GM23338 (cell line): Measurements from ENCODE around the gene PRMT3. TPM values are rescaled to one million over a fixed set of nuclear protein-coding genes. Genes with fewer than 3 reads are reported as not detected.

ENCODE experiments used
- ATAC-seq: fragments of 200-7000 bp; cut with Tn5 transposase; 3 replicates; pipeline ENCODE4 v1.9.1; 2020
- DNase-seq: peaks from one replicate; pipeline ENCODE4 v3.0.0-alpha.2; 2015; ENCODE audit warnings: low spot score
- H2AFZ ChIP-seq: fragments of 200-600 bp; sonication (generic); 2 replicates; pipeline ENCODE4 v1.8.0; 2016; ENCODE audit warnings: antibody characterized with exemption, mild to moderate bottlenecking, moderate library complexity
- H3F3A ChIP-seq: fragments of 200-600 bp; sonication (generic); replicated peaks from 2 replicates; pipeline ENCODE4 v1.8.0; 2017; ENCODE audit warnings: antibody characterized with exemption, mixed run types, low read depth
- H3K27ac ChIP-seq: fragments of 200-600 bp; sonication (generic); 2 replicates; pipeline ENCODE4 v1.6.1; 2016; ENCODE audit warnings: low read depth
- H3K27me3 ChIP-seq: fragments of 200-600 bp; sonication (generic); 2 replicates; pipeline ENCODE4 v1.8.0; 2016; ENCODE audit warnings: mild to moderate bottlenecking, mixed run types, moderate library complexity; ENCODE audit not compliant: insufficient read depth
- H3K36me3 ChIP-seq: fragments of 200-600 bp; sonication (generic); 2 replicates; pipeline ENCODE4 v1.8.0; 2016; ENCODE audit warnings: mild to moderate bottlenecking; ENCODE audit not compliant: insufficient read depth
- H3K4me1 ChIP-seq: fragments of 200-600 bp; sonication (generic); 2 replicates; pipeline ENCODE4 v1.8.0; 2016; ENCODE audit warnings: mild to moderate bottlenecking, moderate library complexity; ENCODE audit not compliant: insufficient read depth
- H3K4me2 ChIP-seq: fragments of 200-600 bp; sonication (generic); 2 replicates; pipeline ENCODE4 v1.7.1; 2017; ENCODE audit warnings: mixed run types
- H3K4me3 ChIP-seq: fragments of 200-600 bp; sonication (generic); 2 replicates; pipeline ENCODE4 v1.6.1; 2016; ENCODE audit warnings: mixed run types
- H3K79me2 ChIP-seq: fragments of 200-600 bp; sonication (generic); replicated peaks from 2 replicates; pipeline ENCODE4 v1.8.0; 2017; ENCODE audit warnings: mild to moderate bottlenecking; ENCODE audit not compliant: insufficient read depth
- H3K9me2 ChIP-seq: fragments of 200-600 bp; sonication (generic); 2 replicates; pipeline ENCODE4 v1.8.0; 2017; ENCODE audit not compliant: insufficient read depth
- H4K20me1 ChIP-seq: fragments of 200-600 bp; sonication (generic); replicated peaks from 2 replicates; pipeline ENCODE4 v1.8.0; 2017; ENCODE audit warnings: mild to moderate bottlenecking; ENCODE audit not compliant: insufficient read depth
- H3K27ac Mint-ChIP-seq: 2 replicates; pipeline ENCODE4 v1.8.0; 2020; ENCODE audit warnings: inconsistent platforms, mild to moderate bottlenecking, moderate library complexity, mixed read lengths
- H3K27me3 Mint-ChIP-seq: 3 replicates; pipeline ENCODE4 v1.8.0; 2022; ENCODE audit warnings: low read depth, mild to moderate bottlenecking, moderate library complexity, mixed read lengths, inconsistent platforms; ENCODE audit not compliant: insufficient read depth, poor library complexity
- H3K36me3 Mint-ChIP-seq: 3 replicates; pipeline ENCODE4 v1.8.0; 2021; ENCODE audit warnings: low read depth, mild to moderate bottlenecking, inconsistent platforms, moderate library complexity, mixed read lengths
- H3K4me1 Mint-ChIP-seq: 3 replicates; pipeline ENCODE4 v1.8.0; 2020; ENCODE audit warnings: mild to moderate bottlenecking, inconsistent platforms, mixed read lengths
- H3K4me3 Mint-ChIP-seq: 3 replicates; pipeline ENCODE4 v1.8.0; 2021; ENCODE audit warnings: moderate library complexity, mild to moderate bottlenecking, inconsistent platforms, mixed read lengths
- H3K9me3 Mint-ChIP-seq: 3 replicates; pipeline ENCODE4 v1.8.0; 2020; ENCODE audit warnings: moderate library complexity, mild to moderate bottlenecking, inconsistent platforms, mixed read lengths
- CREB1 ChIP-seq: fragments of 250-450 bp; sonication (Bioruptor Pico); IDR thresholded peaks from 2 replicates; pipeline ENCODE4 v1.5.0; 2020; ENCODE audit warnings: low read depth, mild to moderate bottlenecking, moderate library complexity
- EZH2phosphoT487 ChIP-seq: fragments of 200-600 bp; sonication (generic); IDR thresholded peaks from one replicate; pipeline ENCODE4 v1.8.1; 2018; ENCODE audit warnings: antibody characterized with exemption; ENCODE audit not compliant: unreplicated experiment
- JUNB ChIP-seq: IDR thresholded peaks from one replicate; pipeline ENCODE4 v1.6.1; 2016; ENCODE audit warnings: antibody characterized with exemption; ENCODE audit not compliant: unreplicated experiment
- NANOG ChIP-seq: IDR thresholded peaks from 2 replicates; pipeline ENCODE4 v1.6.1; 2016; ENCODE audit warnings: antibody characterized with exemption, borderline replicate concordance
- POLR2AphosphoS5 ChIP-seq: IDR thresholded peaks from 2 replicates; pipeline ENCODE4 v1.6.1; 2016; ENCODE audit warnings: antibody characterized with exemption, low read depth
- STAT1 ChIP-seq: IDR thresholded peaks from one replicate; pipeline ENCODE4 v1.6.1; 2016; ENCODE audit warnings: antibody characterized with exemption; ENCODE audit not compliant: unreplicated experiment
- ZNF114 ChIP-seq: fragments of 250-450 bp; sonication (Bioruptor Pico); IDR thresholded peaks from 2 replicates; pipeline ENCODE4 v1.5.0; 2020; ENCODE audit warnings: mild to moderate bottlenecking, moderate library complexity
- ZNF331 ChIP-seq: fragments of 250-450 bp; sonication (Bioruptor Pico); IDR thresholded peaks from 2 replicates; pipeline ENCODE4 v1.5.0; 2020; ENCODE audit warnings: low read depth, mild to moderate bottlenecking, moderate library complexity
- polyA plus RNA-seq: library from polyadenylated mRNA; unstranded; fragments of >200 nt; fragmentation: Nextera tagmentation; extraction: Ambion mirVana; gene quantifications from 2 replicates; pipeline ENCODE4 v1.2.1, GENCODE V29; 2016
- total RNA-seq: library from RNA; depleted of rRNA; stranded (reverse); fragments of >200 nt; shearing (Covaris generic); gene quantifications from 2 replicates; pipeline ENCODE4 v1.2.3, GENCODE V29; 2014
- TF ChIP-seq, protein P1 (sequence below): fragments of 250-450 bp; sonication (Bioruptor Pico); IDR thresholded peaks from 2 replicates; pipeline ENCODE4 v1.5.0; 2020; ENCODE audit warnings: mild to moderate bottlenecking, moderate library complexity
- TF ChIP-seq, protein P2 (sequence below): IDR thresholded peaks from 2 replicates; pipeline ENCODE4 v1.6.1; 2016; ENCODE audit warnings: antibody characterized with exemption
- TF ChIP-seq, protein P3 (sequence below), 2 experiments: fragments of 200-600 bp in 1 of 2; sonication (generic) in 1 of 2; conservative IDR thresholded peaks; 2 replicates each; pipeline versions ENCODE4 v1.5.1 to v1.6.1; 2016 to 2017; ENCODE audit warnings: antibody characterized with exemption in 2 of 2, low read depth in 2 of 2, mild to moderate bottlenecking in 2 of 2, moderate library complexity in 1 of 2
- TF ChIP-seq, protein P4 (sequence below): IDR thresholded peaks from one replicate; pipeline ENCODE4 v1.6.1; 2018; ENCODE audit warnings: antibody characterized with exemption; ENCODE audit not compliant: unreplicated experiment

Gene PRMT3
- total and polyA plus RNA-seq, 2 experiments from 2014 or later = 19.0 to 35.0 TPM

DNA sequence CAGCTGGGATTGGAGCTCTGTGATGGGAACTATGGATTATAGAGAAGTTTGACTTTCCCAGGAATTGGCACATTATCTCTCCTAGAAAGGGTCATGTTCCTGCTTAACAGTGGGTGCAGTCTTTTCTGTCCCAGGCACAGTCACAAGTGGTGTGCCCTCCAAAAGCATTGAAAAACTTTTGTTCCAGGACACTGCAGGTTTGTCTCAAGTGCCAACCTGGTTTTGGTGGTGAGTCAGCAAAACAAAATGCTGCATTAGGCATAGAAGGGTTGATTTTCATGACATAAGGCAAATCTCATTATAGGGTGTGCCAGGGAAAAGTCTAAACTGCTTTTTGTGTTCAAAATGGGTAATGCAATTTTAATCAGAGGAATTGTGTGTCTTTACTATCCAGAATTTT, 19.1 kb upstream of the PRMT3 start (continued):
- TF ChIP-seq, protein P1, sequence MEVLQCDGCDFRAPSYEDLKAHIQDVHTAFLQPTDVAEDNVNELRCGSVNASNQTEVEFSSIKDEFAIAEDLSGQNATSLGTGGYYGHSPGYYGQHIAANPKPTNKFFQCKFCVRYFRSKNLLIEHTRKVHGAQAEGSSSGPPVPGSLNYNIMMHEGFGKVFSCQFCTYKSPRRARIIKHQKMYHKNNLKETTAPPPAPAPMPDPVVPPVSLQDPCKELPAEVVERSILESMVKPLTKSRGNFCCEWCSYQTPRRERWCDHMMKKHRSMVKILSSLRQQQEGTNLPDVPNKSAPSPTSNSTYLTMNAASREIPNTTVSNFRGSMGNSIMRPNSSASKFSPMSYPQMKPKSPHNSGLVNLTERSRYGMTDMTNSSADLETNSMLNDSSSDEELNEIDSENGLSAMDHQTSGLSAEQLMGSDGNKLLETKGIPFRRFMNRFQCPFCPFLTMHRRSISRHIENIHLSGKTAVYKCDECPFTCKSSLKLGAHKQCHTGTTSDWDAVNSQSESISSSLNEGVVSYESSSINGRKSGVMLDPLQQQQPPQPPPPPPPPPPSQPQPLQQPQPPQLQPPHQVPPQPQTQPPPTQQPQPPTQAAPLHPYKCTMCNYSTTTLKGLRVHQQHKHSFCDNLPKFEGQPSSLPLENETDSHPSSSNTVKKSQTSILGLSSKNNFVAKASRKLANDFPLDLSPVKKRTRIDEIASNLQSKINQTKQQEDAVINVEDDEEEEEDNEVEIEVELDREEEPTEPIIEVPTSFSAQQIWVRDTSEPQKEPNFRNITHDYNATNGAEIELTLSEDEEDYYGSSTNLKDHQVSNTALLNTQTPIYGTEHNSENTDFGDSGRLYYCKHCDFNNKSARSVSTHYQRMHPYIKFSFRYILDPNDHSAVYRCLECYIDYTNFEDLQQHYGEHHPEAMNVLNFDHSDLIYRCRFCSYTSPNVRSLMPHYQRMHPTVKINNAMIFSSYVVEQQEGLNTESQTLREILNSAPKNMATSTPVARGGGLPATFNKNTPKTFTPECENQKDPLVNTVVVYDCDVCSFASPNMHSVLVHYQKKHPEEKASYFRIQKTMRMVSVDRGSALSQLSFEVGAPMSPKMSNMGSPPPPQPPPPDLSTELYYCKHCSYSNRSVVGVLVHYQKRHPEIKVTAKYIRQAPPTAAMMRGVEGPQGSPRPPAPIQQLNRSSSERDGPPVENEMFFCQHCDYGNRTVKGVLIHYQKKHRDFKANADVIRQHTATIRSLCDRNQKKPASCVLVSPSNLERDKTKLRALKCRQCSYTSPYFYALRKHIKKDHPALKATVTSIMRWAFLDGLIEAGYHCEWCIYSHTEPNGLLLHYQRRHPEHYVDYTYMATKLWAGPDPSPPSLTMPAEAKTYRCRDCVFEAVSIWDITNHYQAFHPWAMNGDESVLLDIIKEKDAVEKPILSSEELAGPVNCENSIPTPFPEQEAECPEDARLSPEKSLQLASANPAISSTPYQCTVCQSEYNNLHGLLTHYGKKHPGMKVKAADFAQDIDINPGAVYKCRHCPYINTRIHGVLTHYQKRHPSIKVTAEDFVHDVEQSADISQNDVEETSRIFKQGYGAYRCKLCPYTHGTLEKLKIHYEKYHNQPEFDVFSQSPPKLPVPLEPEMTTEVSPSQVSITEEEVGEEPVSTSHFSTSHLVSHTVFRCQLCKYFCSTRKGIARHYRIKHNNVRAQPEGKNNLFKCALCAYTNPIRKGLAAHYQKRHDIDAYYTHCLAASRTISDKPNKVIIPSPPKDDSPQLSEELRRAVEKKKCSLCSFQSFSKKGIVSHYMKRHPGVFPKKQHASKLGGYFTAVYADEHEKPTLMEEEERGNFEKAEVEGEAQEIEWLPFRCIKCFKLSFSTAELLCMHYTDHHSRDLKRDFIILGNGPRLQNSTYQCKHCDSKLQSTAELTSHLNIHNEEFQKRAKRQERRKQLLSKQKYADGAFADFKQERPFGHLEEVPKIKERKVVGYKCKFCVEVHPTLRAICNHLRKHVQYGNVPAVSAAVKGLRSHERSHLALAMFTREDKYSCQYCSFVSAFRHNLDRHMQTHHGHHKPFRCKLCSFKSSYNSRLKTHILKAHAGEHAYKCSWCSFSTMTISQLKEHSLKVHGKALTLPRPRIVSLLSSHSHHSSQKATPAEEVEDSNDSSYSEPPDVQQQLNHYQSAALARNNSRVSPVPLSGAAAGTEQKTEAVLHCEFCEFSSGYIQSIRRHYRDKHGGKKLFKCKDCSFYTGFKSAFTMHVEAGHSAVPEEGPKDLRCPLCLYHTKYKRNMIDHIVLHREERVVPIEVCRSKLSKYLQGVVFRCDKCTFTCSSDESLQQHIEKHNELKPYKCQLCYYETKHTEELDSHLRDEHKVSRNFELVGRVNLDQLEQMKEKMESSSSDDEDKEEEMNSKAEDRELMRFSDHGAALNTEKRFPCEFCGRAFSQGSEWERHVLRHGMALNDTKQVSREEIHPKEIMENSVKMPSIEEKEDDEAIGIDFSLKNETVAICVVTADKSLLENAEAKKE (CRISPR knock-in tag) = no peak
- TF ChIP-seq, protein P2, sequence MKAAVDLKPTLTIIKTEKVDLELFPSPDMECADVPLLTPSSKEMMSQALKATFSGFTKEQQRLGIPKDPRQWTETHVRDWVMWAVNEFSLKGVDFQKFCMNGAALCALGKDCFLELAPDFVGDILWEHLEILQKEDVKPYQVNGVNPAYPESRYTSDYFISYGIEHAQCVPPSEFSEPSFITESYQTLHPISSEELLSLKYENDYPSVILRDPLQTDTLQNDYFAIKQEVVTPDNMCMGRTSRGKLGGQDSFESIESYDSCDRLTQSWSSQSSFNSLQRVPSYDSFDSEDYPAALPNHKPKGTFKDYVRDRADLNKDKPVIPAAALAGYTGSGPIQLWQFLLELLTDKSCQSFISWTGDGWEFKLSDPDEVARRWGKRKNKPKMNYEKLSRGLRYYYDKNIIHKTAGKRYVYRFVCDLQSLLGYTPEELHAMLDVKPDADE = no peak
- TF ChIP-seq JUNB = no peak

DNA sequence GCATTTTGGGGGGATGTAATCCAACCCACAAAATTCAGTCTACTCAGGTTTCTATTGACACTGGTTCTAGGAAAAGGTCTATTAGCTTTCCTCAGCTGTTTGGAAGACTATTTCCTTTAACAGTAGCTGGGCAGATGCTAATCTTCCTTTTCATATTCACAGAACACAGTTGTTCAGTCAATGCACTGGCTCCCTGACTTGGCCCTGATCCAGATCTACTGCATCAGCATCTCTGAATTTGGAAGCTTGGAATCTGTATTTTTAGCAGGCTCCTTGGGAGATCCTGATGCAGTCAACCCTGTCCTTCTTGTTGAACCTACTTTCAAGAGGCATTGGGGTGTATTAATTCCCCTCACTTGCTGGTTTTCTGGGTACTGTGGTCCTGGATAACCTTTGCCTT, 17.7 kb upstream of the PRMT3 start:
- no peak overlapping the region for H2AFZ ChIP-seq
- Mint-ChIP-seq H3K27me3 (peaks cover 3% of the 10 kb centered on the region), H3K4me1 (peaks cover 33% of the 10 kb centered on the region), H3K27ac (no peak overlapping the region), H3K4me3 (no peak overlapping the region), H3K36me3 (peaks cover 5% of the 10 kb centered on the region; the same call in 2 of the 3 replicates), H3K9me3 (no peaks in the 10 kb centered on the region)
- H4K20me1 ChIP-seq = no peaks in the 10 kb centered on the region
- 0 out of 2 replicates have a peak, but pooled peaks cover 3% of the 10 kb centered on the region for H3K36me3 ChIP-seq
- H3K79me2 ChIP-seq = no peaks in the 10 kb centered on the region
- no peaks in the 10 kb centered on the region for H3F3A ChIP-seq
- no peak for ATAC-seq
- no peaks in the 10 kb centered on the region for H3K9me2 ChIP-seq
- peak overlapping the region; percentile 24; the same call in 1 of the 2 replicates for H3K4me2 ChIP-seq
- H3K4me3 ChIP-seq = no peak overlapping the region
- no peaks in the 10 kb centered on the region for H3K27me3 ChIP-seq
- peak overlapping the region; percentile 30; the same call in 1 of the 2 replicates for H3K27ac ChIP-seq
- H3K4me1 ChIP-seq = peaks cover 28% of the 10 kb centered on the region
- no peak for DNase-seq
- TF ChIP-seq NANOG = no peak
- TF ChIP-seq, protein P3, sequence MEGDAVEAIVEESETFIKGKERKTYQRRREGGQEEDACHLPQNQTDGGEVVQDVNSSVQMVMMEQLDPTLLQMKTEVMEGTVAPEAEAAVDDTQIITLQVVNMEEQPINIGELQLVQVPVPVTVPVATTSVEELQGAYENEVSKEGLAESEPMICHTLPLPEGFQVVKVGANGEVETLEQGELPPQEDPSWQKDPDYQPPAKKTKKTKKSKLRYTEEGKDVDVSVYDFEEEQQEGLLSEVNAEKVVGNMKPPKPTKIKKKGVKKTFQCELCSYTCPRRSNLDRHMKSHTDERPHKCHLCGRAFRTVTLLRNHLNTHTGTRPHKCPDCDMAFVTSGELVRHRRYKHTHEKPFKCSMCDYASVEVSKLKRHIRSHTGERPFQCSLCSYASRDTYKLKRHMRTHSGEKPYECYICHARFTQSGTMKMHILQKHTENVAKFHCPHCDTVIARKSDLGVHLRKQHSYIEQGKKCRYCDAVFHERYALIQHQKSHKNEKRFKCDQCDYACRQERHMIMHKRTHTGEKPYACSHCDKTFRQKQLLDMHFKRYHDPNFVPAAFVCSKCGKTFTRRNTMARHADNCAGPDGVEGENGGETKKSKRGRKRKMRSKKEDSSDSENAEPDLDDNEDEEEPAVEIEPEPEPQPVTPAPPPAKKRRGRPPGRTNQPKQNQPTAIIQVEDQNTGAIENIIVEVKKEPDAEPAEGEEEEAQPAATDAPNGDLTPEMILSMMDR (conservative IDR thresholded peaks at IDR 0.05; ENCODE audit: low read depth in 2 of 2) = no peak
- TF ChIP-seq ZNF114 (CRISPR knock-in tag) = no peak
- no peak for TF ChIP-seq JUNB
- TF ChIP-seq, protein P2 = no peak
- no peak for TF ChIP-seq CREB1
- TF ChIP-seq, protein P4, sequence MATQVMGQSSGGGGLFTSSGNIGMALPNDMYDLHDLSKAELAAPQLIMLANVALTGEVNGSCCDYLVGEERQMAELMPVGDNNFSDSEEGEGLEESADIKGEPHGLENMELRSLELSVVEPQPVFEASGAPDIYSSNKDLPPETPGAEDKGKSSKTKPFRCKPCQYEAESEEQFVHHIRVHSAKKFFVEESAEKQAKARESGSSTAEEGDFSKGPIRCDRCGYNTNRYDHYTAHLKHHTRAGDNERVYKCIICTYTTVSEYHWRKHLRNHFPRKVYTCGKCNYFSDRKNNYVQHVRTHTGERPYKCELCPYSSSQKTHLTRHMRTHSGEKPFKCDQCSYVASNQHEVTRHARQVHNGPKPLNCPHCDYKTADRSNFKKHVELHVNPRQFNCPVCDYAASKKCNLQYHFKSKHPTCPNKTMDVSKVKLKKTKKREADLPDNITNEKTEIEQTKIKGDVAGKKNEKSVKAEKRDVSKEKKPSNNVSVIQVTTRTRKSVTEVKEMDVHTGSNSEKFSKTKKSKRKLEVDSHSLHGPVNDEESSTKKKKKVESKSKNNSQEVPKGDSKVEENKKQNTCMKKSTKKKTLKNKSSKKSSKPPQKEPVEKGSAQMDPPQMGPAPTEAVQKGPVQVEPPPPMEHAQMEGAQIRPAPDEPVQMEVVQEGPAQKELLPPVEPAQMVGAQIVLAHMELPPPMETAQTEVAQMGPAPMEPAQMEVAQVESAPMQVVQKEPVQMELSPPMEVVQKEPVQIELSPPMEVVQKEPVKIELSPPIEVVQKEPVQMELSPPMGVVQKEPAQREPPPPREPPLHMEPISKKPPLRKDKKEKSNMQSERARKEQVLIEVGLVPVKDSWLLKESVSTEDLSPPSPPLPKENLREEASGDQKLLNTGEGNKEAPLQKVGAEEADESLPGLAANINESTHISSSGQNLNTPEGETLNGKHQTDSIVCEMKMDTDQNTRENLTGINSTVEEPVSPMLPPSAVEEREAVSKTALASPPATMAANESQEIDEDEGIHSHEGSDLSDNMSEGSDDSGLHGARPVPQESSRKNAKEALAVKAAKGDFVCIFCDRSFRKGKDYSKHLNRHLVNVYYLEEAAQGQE = no peak
- no peak for TF ChIP-seq EZH2phosphoT487
- TF ChIP-seq POLR2AphosphoS5 = no peak
- no peak for TF ChIP-seq ZNF331 (CRISPR knock-in tag)
- no peak for TF ChIP-seq STAT1
